Heart left ventricle (tissue), 16 donors: ENCODE results near the gene FNBP1L. TPM values are rescaled to one million over a fixed set of nuclear protein-coding genes. Genes with fewer than 3 reads are reported as not detected.

Experiments used
- ATAC-seq, 4 donors: fragments of 200-7000 bp; cut with Tn5 transposase; one replicate each; pipeline ENCODE4 v1.9.1; 2020 to 2022; ENCODE audit warnings: moderate library complexity in 4 of 4, mild to moderate bottlenecking in 3 of 4, moderate number of reproducible peaks in 1 of 4
- DNase-seq, 5 donors: peaks; one replicate each; pipeline ENCODE4 v3.0.0-alpha.2; 2020
- H3K27ac ChIP-seq, 12 donors: fragments of 200-600 bp; sonication (generic) in 4 of 12; one replicate each; pipeline versions ENCODE4 v1.5.0 to v1.8.0; 2016 to 2022; ENCODE audit warnings: mild to moderate bottlenecking in 2 of 12
- H3K27me3 ChIP-seq, 9 donors: fragments of 200-600 bp; sonication (generic) in 2 of 9; one replicate each; pipeline versions ENCODE4 v1.5.1 to v1.8.0; 2016 to 2022; ENCODE audit warnings: mild to moderate bottlenecking in 3 of 9
- H3K36me3 ChIP-seq, 9 donors: fragments of 200-600 bp; sonication (generic) in 2 of 9; one replicate each; pipeline versions ENCODE4 v1.5.0 to v1.8.0; 2018 to 2022; ENCODE audit warnings: mild to moderate bottlenecking in 2 of 9
- H3K4me1 ChIP-seq, 12 donors: fragments of 200-600 bp; sonication (generic) in 4 of 12; one replicate each; pipeline versions ENCODE4 v1.5.0 to v1.8.0; 2016 to 2022; ENCODE audit warnings: mild to moderate bottlenecking in 3 of 12
- H3K4me3 ChIP-seq, 12 donors: fragments of 200-600 bp; sonication (generic) in 4 of 12; one replicate each; pipeline versions ENCODE4 v1.5.0 to v1.8.0; 2017 to 2022; ENCODE audit warnings: mild to moderate bottlenecking in 9 of 12, moderate library complexity in 4 of 12
- H3K9me3 ChIP-seq, 12 donors: fragments of 200-600 bp; sonication (generic) in 4 of 12; one replicate each; pipeline versions ENCODE4 v1.5.0 to v1.8.0; 2016 to 2022; ENCODE audit warnings: mild to moderate bottlenecking in 1 of 12
- POLR2A ChIP-seq, 2 donors: fragments of 450-650 bp; IDR thresholded peaks; one replicate each; pipeline ENCODE4 v1.6.1; 2017; ENCODE audit warnings: antibody characterized with exemption in 2 of 2, mild to moderate bottlenecking in 2 of 2, moderate library complexity in 2 of 2
- WGBS, 4 donors: extraction: QIAGEN DNeasy Blood & Tissue Kit in 2 of 4; methylation state at CpG; one replicate each; pipeline versions ENCODE4 v1.1.5 to v1.1.7; 2013 to 2018; 5-methylcytosine and 5-hydroxymethylcytosine counted together
- intact Hi-C, 10 donors: fragments of 100-400 bp; cut with DNase I; formaldehyde crosslinking; loops; one replicate each; pipeline versions ENCODE4 v1.11.1 to v1.14.2; 2022
- long read RNA-seq, 3 donors: library from polyadenylated mRNA; unstranded; transcript quantifications; one replicate each; pipeline ENCODE4 v2.0.0, GENCODE V29; 2020 to 2021
- polyA plus RNA-seq, 2 donors: library from polyadenylated mRNA; stranded (reverse); fragments of 200-250 nt; gene quantifications; one replicate each; pipeline ENCODE4 v1.2.3, GENCODE V29; 2013
- total RNA-seq, 9 donors: library from RNA; depleted of rRNA in 2 of 9; stranded (reverse); fragments of >200 nt in 2 of 9; fragmentation: NEBNext Ultra II Directional in 3 of 9; extraction: Animal tissue kit (Norgen Biotek cat#: 25700) in 3 of 9; gene quantifications; one replicate each; pipeline versions ENCODE4 v1.1.0 to v1.2.4, GENCODE V29; 2016 to 2023
- TF ChIP-seq, protein P1 (sequence below), 12 donors: fragments of 200-600 bp; sonication (generic) in 4 of 12; IDR thresholded peaks; one replicate each; pipeline versions ENCODE4 v1.5.0 to v1.8.0; 2018 to 2022; ENCODE audit warnings: antibody characterized with exemption in 12 of 12, mild to moderate bottlenecking in 5 of 12
- donor health status: ischemic (EF 13 %, LVEDD 7.1; RV severe dilation, severe dysfunction).
- donor health status: healthy with polysubstance abuse.
- donor health status: DM: no; HTN: yes; CAD: no.
- donor health status: DM: no; HTN: no; CAD: no.
- donor health status: ischemic (EF 25% LVEDD 6.9; RV normal size, moderate dysfunction).
- donor health status: ischemic (EF 25% LVEDD 5.7; RV mildly dilated, moderate dysfunction).
- donor health status: healthy.
- donor health status: DM: yes; HTN: yes; CAD: no.
- donor health status: ischemic (EF 35%, LVEDD 5.7; RV mildly dilated, moderate dysfunction).
- donor health status: nonischemic (EF 11% LVEDD 7.7; RV severe dilation, severe dysfunction).
- donor health status: DM: yes; HTN: yes; CAD: no.
- donor health status: PGD.
- donor health status: ischemic (EF 29% LVEDD 5.4; RV normal size, mild dysfunction).
- donor health status: nonischemic (EF 23%, LVEDD 6.1; RV moderate dilation, normal function).

The FNBP1L gene
- total RNA-seq (10 to 100 TPM; 20.5 to 38.8 (median 25.5) TPM), polyA plus RNA-seq (10 to 100 TPM; 12.4 to 14.2 TPM)
- long read RNA-seq, donor 1, full-length matches to known transcripts, result 53 of 62 reads
- long read RNA-seq, donor 1, partial matches to known transcripts, result 7 of 62 reads
- long read RNA-seq, donor 1, other reads (novel, unspliced or antisense), result 2 of 62 reads
- long read RNA-seq, donor 2, full-length matches to known transcripts, result 83 of 113 reads
- long read RNA-seq, donor 2, partial matches to known transcripts, result 10 of 113 reads
- long read RNA-seq, donor 2, other reads (novel, unspliced or antisense), result 20 of 113 reads
- long read RNA-seq, donor 3, full-length matches to known transcripts, result 40 of 44 reads
- long read RNA-seq, donor 3, partial matches to known transcripts, result 2 of 44 reads
- long read RNA-seq, donor 3, other reads (novel, unspliced or antisense), result 2 of 44 reads

DNA sequence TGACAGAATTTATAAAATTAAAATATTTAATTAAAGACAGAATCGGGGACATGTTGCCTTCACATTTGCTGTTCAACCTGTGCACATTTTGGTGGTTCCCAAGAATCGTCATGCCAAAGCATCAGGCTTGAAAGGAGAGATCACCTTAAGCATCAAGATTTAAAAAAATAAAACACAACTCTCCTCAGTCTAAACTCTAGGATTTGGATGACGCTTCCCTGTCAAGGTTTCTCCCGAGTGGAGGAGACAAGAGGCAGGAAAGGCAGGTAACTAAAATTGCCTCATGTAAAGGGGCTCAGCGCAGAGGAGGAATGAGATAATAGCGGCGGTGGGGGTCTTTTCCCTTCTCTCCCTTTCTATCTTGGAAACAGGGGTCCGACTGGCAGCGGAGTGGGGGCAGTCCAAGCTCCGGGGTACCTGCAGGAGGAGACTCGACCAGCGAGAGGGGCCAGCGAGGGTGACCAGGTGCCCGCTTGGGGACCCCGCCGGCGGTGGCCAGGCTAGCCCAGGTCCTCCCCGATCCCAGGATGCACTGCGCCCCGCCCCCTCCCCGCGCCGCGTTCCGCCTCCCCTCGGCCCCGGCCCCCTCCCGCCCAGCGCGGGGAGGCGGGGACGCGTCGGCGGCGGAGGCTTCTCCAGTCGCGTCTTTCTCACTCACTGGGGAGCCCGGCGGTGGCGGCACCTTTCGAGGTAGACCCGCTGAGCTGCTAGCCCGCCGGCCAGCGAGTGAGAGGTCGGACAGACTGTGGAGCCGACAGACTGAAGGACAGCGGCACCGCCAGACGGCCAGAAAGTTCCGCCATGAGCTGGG is at the start of gene FNBP1L:
FNBP1L (plus strand) TSS at position 638 of the 811 bp plus-strand sequence; CDS start at position 802, 164 bp downstream.
- DNase-seq (peak; percentile 83 to 87 (median 85)), ATAC-seq (peak; percentile 83 to 96 (median 96))
- Histone ChIP-seq H3K27ac (peak within 1 kb of the TSS; percentile 54 to 95 (median 89)), H3K4me1 (peaks cover 0 to 30% (median 9%) of the 10 kb centered on the region in 12 donors), H3K4me3 (peak within 1 kb of the TSS; percentile 70 to 100 (median 95)), H3K9me3 (no peaks in the 10 kb centered on the region), H3K36me3 (no peaks in the 10 kb centered on the region), H3K27me3 (no peaks in the 10 kb centered on the region)
- peak in 1 of 2 donors; percentile 65 for TF ChIP-seq POLR2A (IDR thresholded peaks at IDR 0.05)
- TF ChIP-seq, protein P1, sequence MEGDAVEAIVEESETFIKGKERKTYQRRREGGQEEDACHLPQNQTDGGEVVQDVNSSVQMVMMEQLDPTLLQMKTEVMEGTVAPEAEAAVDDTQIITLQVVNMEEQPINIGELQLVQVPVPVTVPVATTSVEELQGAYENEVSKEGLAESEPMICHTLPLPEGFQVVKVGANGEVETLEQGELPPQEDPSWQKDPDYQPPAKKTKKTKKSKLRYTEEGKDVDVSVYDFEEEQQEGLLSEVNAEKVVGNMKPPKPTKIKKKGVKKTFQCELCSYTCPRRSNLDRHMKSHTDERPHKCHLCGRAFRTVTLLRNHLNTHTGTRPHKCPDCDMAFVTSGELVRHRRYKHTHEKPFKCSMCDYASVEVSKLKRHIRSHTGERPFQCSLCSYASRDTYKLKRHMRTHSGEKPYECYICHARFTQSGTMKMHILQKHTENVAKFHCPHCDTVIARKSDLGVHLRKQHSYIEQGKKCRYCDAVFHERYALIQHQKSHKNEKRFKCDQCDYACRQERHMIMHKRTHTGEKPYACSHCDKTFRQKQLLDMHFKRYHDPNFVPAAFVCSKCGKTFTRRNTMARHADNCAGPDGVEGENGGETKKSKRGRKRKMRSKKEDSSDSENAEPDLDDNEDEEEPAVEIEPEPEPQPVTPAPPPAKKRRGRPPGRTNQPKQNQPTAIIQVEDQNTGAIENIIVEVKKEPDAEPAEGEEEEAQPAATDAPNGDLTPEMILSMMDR (IDR thresholded peaks at IDR 0.05), result no peak
- intact Hi-C loops, result loop anchor here in 8 of 10 donors (1.0 to 10.0 kb wide), 9 partner anchors 105 to 400 kb away; partner anchors contain the start of gene BCAR3 (in 1 of the 8)
- 1 to 2% (median 2%) methylated on average over 22 to 52 of the region's 52 CpGs for WGBS, 4 donors

DNA sequence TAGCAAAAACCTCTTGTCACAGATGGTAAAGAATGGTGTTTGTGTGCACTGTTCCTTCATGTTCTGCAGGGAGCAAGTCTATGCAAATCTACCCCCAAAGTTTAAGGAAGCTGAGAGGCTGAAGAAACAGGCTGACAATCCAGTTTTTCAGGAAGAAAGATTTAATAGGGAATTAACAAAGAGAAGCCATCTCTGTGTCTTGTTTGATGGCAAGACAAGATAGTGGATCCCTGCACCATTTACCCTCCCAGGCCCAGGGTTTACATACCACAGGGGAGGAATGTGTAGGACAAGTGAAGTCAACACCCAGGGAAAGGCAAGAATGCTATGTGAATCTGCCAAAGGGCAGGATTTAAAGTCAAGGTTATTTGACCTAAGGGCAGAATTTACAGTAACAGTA is 48.1 kb upstream of the FNBP1L start:
- no peak for ATAC-seq
- intact Hi-C loops, result no loop called here

DNA sequence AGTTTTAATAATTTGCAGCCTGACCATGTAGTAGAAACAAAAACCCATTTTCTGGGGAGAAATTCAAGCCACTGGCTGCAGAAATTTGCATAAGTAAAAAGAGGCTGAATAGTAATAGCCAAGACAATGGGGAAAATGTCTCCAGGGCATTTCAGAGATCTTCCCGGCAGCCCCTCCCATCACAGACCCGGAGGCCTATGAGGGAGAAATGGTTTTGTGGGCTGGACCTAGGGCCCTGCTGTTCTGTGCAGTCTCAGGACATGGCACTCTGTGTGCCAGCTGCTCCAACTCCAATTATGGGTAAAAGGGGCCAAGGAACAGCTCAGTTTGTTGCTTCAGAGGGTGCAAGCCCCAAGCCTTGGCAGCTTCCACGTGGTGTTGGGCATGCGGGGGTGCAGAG is 39.7 kb upstream of the FNBP1L start:
- peaks cover 0 to 8% (median 0%) of the 10 kb centered on the region in 12 donors for H3K9me3 ChIP-seq
- WGBS, 4 donors, result 87 to 93% (median 90%) methylated on average over 4 of the region's 4 CpGs
- no peaks in the 10 kb centered on the region for H3K4me1 ChIP-seq
- TF ChIP-seq, protein P1 (IDR thresholded peaks at IDR 0.05), result no peak
- no peak for TF ChIP-seq POLR2A (IDR thresholded peaks at IDR 0.05)
- intact Hi-C loops, result no loop called here
- H3K27ac ChIP-seq, result no peak overlapping the region
- DNase-seq, result no peak
- no peak overlapping the region for H3K4me3 ChIP-seq
- H3K27me3 ChIP-seq, result no peaks in the 10 kb centered on the region
- H3K36me3 ChIP-seq, result no peaks in the 10 kb centered on the region
- ATAC-seq, result no peak

More for the DNA sequence above, 48.1 kb upstream of the FNBP1L start:
- Histone ChIP-seq H3K9me3 (no peaks in the 10 kb centered on the region), H3K4me3 (no peak overlapping the region), H3K27me3 (no peaks in the 10 kb centered on the region), H3K4me1 (no peaks in the 10 kb centered on the region), H3K36me3 (no peaks in the 10 kb centered on the region), H3K27ac (no peak overlapping the region)
- DNase-seq, result no peak
- no peak for TF ChIP-seq POLR2A (IDR thresholded peaks at IDR 0.05)
- TF ChIP-seq, protein P1 (IDR thresholded peaks at IDR 0.05), result no peak

DNA sequence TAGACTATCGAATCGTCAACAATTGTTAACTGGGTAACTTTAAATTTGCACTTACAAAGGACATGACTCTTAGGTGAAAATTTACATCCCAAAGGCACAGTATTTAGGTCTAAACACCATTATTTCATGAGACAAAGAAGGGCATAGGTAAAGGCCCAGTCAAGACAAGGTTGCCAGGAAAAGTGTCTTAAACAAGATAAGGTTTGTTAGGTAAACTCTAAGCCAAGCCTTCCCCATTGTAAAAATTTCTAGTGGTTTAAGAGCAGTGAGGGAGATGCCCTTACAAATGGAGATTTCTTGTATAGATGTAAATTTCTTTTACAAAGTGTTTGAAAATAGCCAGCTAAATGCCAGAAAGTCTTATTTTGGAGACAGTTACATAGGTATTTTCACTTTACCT is 36.9 kb upstream of the FNBP1L start:
- intact Hi-C loops, result no loop called here
- WGBS, 4 donors, result 57 to 83% (median 78%) methylated on average over 2 of the region's 2 CpGs
- Histone ChIP-seq H3K9me3 (peaks cover 0 to 8% (median 0%) of the 10 kb centered on the region in 12 donors), H3K27ac (no peak overlapping the region), H3K27me3 (no peaks in the 10 kb centered on the region), H3K4me1 (peaks cover 0 to 17% (median 3%) of the 10 kb centered on the region in 12 donors), H3K4me3 (no peak overlapping the region), H3K36me3 (no peaks in the 10 kb centered on the region)
- DNase-seq (no peak), ATAC-seq (no peak)
- TF ChIP-seq, protein P1 (IDR thresholded peaks at IDR 0.05), result no peak
- no peak for TF ChIP-seq POLR2A (IDR thresholded peaks at IDR 0.05)
